GM23338 (cell line): Measurements from ENCODE around the gene COL1A2. TPM values are rescaled to one million over a fixed set of nuclear protein-coding genes. Genes with fewer than 3 reads are reported as not detected.

Experiments used
- ATAC-seq: fragments of 200-7000 bp; cut with Tn5 transposase; 3 replicates; pipeline ENCODE4 v1.9.1; 2020
- DNase-seq: peaks from one replicate; pipeline ENCODE4 v3.0.0-alpha.2; 2015; ENCODE audit warnings: low spot score
- H2AFZ ChIP-seq: fragments of 200-600 bp; sonication (generic); 2 replicates; pipeline ENCODE4 v1.8.0; 2016; ENCODE audit warnings: antibody characterized with exemption, mild to moderate bottlenecking, moderate library complexity
- H3F3A ChIP-seq: fragments of 200-600 bp; sonication (generic); replicated peaks from 2 replicates; pipeline ENCODE4 v1.8.0; 2017; ENCODE audit warnings: antibody characterized with exemption, mixed run types, low read depth
- H3K27ac ChIP-seq: fragments of 200-600 bp; sonication (generic); 2 replicates; pipeline ENCODE4 v1.6.1; 2016; ENCODE audit warnings: low read depth
- H3K27me3 ChIP-seq: fragments of 200-600 bp; sonication (generic); 2 replicates; pipeline ENCODE4 v1.8.0; 2016; ENCODE audit warnings: mild to moderate bottlenecking, mixed run types, moderate library complexity; ENCODE audit not compliant: insufficient read depth
- H3K36me3 ChIP-seq: fragments of 200-600 bp; sonication (generic); 2 replicates; pipeline ENCODE4 v1.8.0; 2016; ENCODE audit warnings: mild to moderate bottlenecking; ENCODE audit not compliant: insufficient read depth
- H3K4me1 ChIP-seq: fragments of 200-600 bp; sonication (generic); 2 replicates; pipeline ENCODE4 v1.8.0; 2016; ENCODE audit warnings: mild to moderate bottlenecking, moderate library complexity; ENCODE audit not compliant: insufficient read depth
- H3K4me2 ChIP-seq: fragments of 200-600 bp; sonication (generic); 2 replicates; pipeline ENCODE4 v1.7.1; 2017; ENCODE audit warnings: mixed run types
- H3K4me3 ChIP-seq: fragments of 200-600 bp; sonication (generic); 2 replicates; pipeline ENCODE4 v1.6.1; 2016; ENCODE audit warnings: mixed run types
- H3K79me2 ChIP-seq: fragments of 200-600 bp; sonication (generic); replicated peaks from 2 replicates; pipeline ENCODE4 v1.8.0; 2017; ENCODE audit warnings: mild to moderate bottlenecking; ENCODE audit not compliant: insufficient read depth
- H3K9me2 ChIP-seq: fragments of 200-600 bp; sonication (generic); 2 replicates; pipeline ENCODE4 v1.8.0; 2017; ENCODE audit not compliant: insufficient read depth
- H4K20me1 ChIP-seq: fragments of 200-600 bp; sonication (generic); replicated peaks from 2 replicates; pipeline ENCODE4 v1.8.0; 2017; ENCODE audit warnings: mild to moderate bottlenecking; ENCODE audit not compliant: insufficient read depth
- H3K27ac Mint-ChIP-seq: 2 replicates; pipeline ENCODE4 v1.8.0; 2020; ENCODE audit warnings: inconsistent platforms, mild to moderate bottlenecking, moderate library complexity, mixed read lengths
- H3K27me3 Mint-ChIP-seq: 3 replicates; pipeline ENCODE4 v1.8.0; 2022; ENCODE audit warnings: low read depth, mild to moderate bottlenecking, moderate library complexity, mixed read lengths, inconsistent platforms; ENCODE audit not compliant: insufficient read depth, poor library complexity
- H3K36me3 Mint-ChIP-seq: 3 replicates; pipeline ENCODE4 v1.8.0; 2021; ENCODE audit warnings: low read depth, mild to moderate bottlenecking, inconsistent platforms, moderate library complexity, mixed read lengths
- H3K4me1 Mint-ChIP-seq: 3 replicates; pipeline ENCODE4 v1.8.0; 2020; ENCODE audit warnings: mild to moderate bottlenecking, inconsistent platforms, mixed read lengths
- H3K4me3 Mint-ChIP-seq: 3 replicates; pipeline ENCODE4 v1.8.0; 2021; ENCODE audit warnings: moderate library complexity, mild to moderate bottlenecking, inconsistent platforms, mixed read lengths
- H3K9me3 Mint-ChIP-seq: 3 replicates; pipeline ENCODE4 v1.8.0; 2020; ENCODE audit warnings: moderate library complexity, mild to moderate bottlenecking, inconsistent platforms, mixed read lengths
- CREB1 ChIP-seq: fragments of 250-450 bp; sonication (Bioruptor Pico); IDR thresholded peaks from 2 replicates; pipeline ENCODE4 v1.5.0; 2020; ENCODE audit warnings: low read depth, mild to moderate bottlenecking, moderate library complexity
- CTCF ChIP-seq, 2 experiments: fragments of 200-600 bp in 1 of 2; sonication (generic) in 1 of 2; conservative IDR thresholded peaks; 2 replicates each; pipeline versions ENCODE4 v1.5.1 to v1.6.1; 2016 to 2017; ENCODE audit warnings: antibody characterized with exemption in 2 of 2, low read depth in 2 of 2, mild to moderate bottlenecking in 2 of 2, moderate library complexity in 1 of 2
- EZH2 ChIP-seq: fragments of 200-600 bp; sonication (generic); IDR thresholded peaks from one replicate; pipeline ENCODE4 v1.8.0; 2017; ENCODE audit warnings: antibody characterized with exemption, mild to moderate bottlenecking, low read depth; ENCODE audit not compliant: unreplicated experiment
- EZH2phosphoT487 ChIP-seq: fragments of 200-600 bp; sonication (generic); IDR thresholded peaks from one replicate; pipeline ENCODE4 v1.8.1; 2018; ENCODE audit warnings: antibody characterized with exemption; ENCODE audit not compliant: unreplicated experiment
- JUNB ChIP-seq: IDR thresholded peaks from one replicate; pipeline ENCODE4 v1.6.1; 2016; ENCODE audit warnings: antibody characterized with exemption; ENCODE audit not compliant: unreplicated experiment
- NANOG ChIP-seq: IDR thresholded peaks from 2 replicates; pipeline ENCODE4 v1.6.1; 2016; ENCODE audit warnings: antibody characterized with exemption, borderline replicate concordance
- POLR2AphosphoS5 ChIP-seq: IDR thresholded peaks from 2 replicates; pipeline ENCODE4 v1.6.1; 2016; ENCODE audit warnings: antibody characterized with exemption, low read depth
- ZNF114 ChIP-seq: fragments of 250-450 bp; sonication (Bioruptor Pico); IDR thresholded peaks from 2 replicates; pipeline ENCODE4 v1.5.0; 2020; ENCODE audit warnings: mild to moderate bottlenecking, moderate library complexity
- ZNF462 ChIP-seq: fragments of 250-450 bp; sonication (Bioruptor Pico); IDR thresholded peaks from 2 replicates; pipeline ENCODE4 v1.5.0; 2020; ENCODE audit warnings: mild to moderate bottlenecking, moderate library complexity
- polyA plus RNA-seq: library from polyadenylated mRNA; unstranded; fragments of >200 nt; fragmentation: Nextera tagmentation; extraction: Ambion mirVana; gene quantifications from 2 replicates; pipeline ENCODE4 v1.2.1, GENCODE V29; 2016
- total RNA-seq: library from RNA; depleted of rRNA; stranded (reverse); fragments of >200 nt; shearing (Covaris generic); gene quantifications from 2 replicates; pipeline ENCODE4 v1.2.3, GENCODE V29; 2014
- TF ChIP-seq, protein P1 (sequence below): IDR thresholded peaks from one replicate; pipeline ENCODE4 v1.6.1; 2018; ENCODE audit warnings: antibody characterized with exemption; ENCODE audit not compliant: unreplicated experiment

The COL1A2 gene
- total and polyA plus RNA-seq, 2 experiments from 2014 or later = 32.0 to 67.0 TPM

DNA sequence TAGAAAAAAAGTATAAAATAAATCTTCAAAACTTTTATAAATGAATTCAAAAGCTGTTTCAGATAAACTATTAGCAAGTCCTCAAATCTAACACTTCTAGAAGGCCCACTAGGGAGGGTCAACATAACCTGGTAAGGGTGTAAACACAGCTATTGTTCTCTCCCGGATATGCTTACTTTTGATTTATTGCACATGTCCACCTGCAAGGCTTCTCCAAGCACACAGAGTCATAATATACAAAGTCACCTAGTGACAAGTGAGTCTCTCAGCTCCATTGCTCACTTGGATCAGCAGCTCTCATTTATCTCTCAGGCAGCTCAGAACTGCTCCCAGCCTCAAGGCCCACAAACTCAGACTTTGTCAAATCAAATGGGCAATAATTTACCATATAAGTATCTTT, 44.0 kb upstream of the COL1A2 start:
- 0 out of 2 replicates have a peak, but pooled peaks cover 3% of the 10 kb centered on the region for H3K9me2 ChIP-seq
- no peak overlapping the region for H3K4me2 ChIP-seq
- no peak overlapping the region for H2AFZ ChIP-seq
- DNase-seq = no peak
- no peaks in the 10 kb centered on the region for H3K9me3 Mint-ChIP-seq
- no peaks in the 10 kb centered on the region for H3K36me3 ChIP-seq
- H3K27me3 Mint-ChIP-seq = no peaks in the 10 kb centered on the region
- H3K27ac ChIP-seq = no peak overlapping the region
- H3K27me3 ChIP-seq = no peaks in the 10 kb centered on the region
- ATAC-seq = no peak
- H3K27ac Mint-ChIP-seq = no peak overlapping the region
- H3F3A ChIP-seq = no peaks in the 10 kb centered on the region
- H3K4me1 Mint-ChIP-seq = peaks cover 26% of the 10 kb centered on the region; the same call in 2 of the 3 replicates
- H3K79me2 ChIP-seq = no peaks in the 10 kb centered on the region
- H3K4me3 Mint-ChIP-seq = no peak overlapping the region
- H3K4me3 ChIP-seq = no peak overlapping the region
- peaks cover 11% of the 10 kb centered on the region; the same call in 1 of the 2 replicates for H3K4me1 ChIP-seq
- no peaks in the 10 kb centered on the region for H4K20me1 ChIP-seq
- TF ChIP-seq ZNF114 (CRISPR knock-in tag) (no peak), JUNB (no peak), EZH2phosphoT487 (no peak), CTCF (conservative IDR thresholded peaks at IDR 0.05; ENCODE audit: low read depth in 2 of 2) (no peak), NANOG (no peak), EZH2 (no peak)
- no peaks in the 10 kb centered on the region for H3K36me3 Mint-ChIP-seq

- Histone ChIP-seq H3K4me3 (no peak overlapping the region), H2AFZ (no peak overlapping the region), H3K4me2 (no peak overlapping the region), H3K9me2 (0 out of 2 replicates have a peak, but pooled peaks cover 3% of the 10 kb centered on the region), H3K36me3 (no peaks in the 10 kb centered on the region), H3K4me1 (peaks cover 11% of the 10 kb centered on the region; the same call in 1 of the 2 replicates), H4K20me1 (no peaks in the 10 kb centered on the region), H3F3A (no peaks in the 10 kb centered on the region), H3K27ac (no peak overlapping the region), H3K27me3 (no peaks in the 10 kb centered on the region), H3K79me2 (no peaks in the 10 kb centered on the region)
- no peak for DNase-seq
- no peaks in the 10 kb centered on the region for H3K27me3 Mint-ChIP-seq
- peaks cover 19% of the 10 kb centered on the region; the same call in 2 of the 3 replicates for H3K4me1 Mint-ChIP-seq
- no peak overlapping the region for H3K27ac Mint-ChIP-seq
- H3K4me3 Mint-ChIP-seq = no peak overlapping the region
- ATAC-seq = no peak
- no peaks in the 10 kb centered on the region for H3K36me3 Mint-ChIP-seq
- H3K9me3 Mint-ChIP-seq = no peaks in the 10 kb centered on the region
- TF ChIP-seq ZNF114 (CRISPR knock-in tag) = no peak
- TF ChIP-seq POLR2AphosphoS5 = no peak
- no peak for TF ChIP-seq CREB1 (CRISPR knock-in tag)
- TF ChIP-seq JUNB = no peak
- TF ChIP-seq, protein P1, sequence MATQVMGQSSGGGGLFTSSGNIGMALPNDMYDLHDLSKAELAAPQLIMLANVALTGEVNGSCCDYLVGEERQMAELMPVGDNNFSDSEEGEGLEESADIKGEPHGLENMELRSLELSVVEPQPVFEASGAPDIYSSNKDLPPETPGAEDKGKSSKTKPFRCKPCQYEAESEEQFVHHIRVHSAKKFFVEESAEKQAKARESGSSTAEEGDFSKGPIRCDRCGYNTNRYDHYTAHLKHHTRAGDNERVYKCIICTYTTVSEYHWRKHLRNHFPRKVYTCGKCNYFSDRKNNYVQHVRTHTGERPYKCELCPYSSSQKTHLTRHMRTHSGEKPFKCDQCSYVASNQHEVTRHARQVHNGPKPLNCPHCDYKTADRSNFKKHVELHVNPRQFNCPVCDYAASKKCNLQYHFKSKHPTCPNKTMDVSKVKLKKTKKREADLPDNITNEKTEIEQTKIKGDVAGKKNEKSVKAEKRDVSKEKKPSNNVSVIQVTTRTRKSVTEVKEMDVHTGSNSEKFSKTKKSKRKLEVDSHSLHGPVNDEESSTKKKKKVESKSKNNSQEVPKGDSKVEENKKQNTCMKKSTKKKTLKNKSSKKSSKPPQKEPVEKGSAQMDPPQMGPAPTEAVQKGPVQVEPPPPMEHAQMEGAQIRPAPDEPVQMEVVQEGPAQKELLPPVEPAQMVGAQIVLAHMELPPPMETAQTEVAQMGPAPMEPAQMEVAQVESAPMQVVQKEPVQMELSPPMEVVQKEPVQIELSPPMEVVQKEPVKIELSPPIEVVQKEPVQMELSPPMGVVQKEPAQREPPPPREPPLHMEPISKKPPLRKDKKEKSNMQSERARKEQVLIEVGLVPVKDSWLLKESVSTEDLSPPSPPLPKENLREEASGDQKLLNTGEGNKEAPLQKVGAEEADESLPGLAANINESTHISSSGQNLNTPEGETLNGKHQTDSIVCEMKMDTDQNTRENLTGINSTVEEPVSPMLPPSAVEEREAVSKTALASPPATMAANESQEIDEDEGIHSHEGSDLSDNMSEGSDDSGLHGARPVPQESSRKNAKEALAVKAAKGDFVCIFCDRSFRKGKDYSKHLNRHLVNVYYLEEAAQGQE = no peak
- no peak for TF ChIP-seq ZNF462 (CRISPR knock-in tag)
Measured at GRCh38 chr7:94351703-94352102, 43.0 kb upstream of the COL1A2 start.
